HG03575 (cell line): ENCODE data around the gene GNAS-AS1.

ENCODE experiments used
- ATAC-seq: cut with Tn5 transposase; IDR thresholded peaks from one replicate; pipeline ENCODE4 v1.9.1; 2021; ENCODE audit not compliant: unreplicated experiment, insufficient number of reproducible peaks, low FRiP score; ENCODE audit errors: extremely low read depth

GNAS-AS1 gene

GRCh38 chr20:58818586-58819285, 32.0 kb downstream of the GNAS-AS1 start:
- ATAC-seq, result no peak

- ATAC-seq, result no peak
Observed at GRCh38 chr20:58817748-58818147, 33.0 kb downstream of the GNAS-AS1 start.

GRCh38 chr20:58816957-58817651, 33.6 kb downstream of the GNAS-AS1 start:
- ATAC-seq, result no peak

- ATAC-seq, result no peak
Observed at GRCh38 chr20:58816051-58816450, 34.7 kb downstream of the GNAS-AS1 start.

GRCh38 chr20:58815448-58815847, 35.3 kb downstream of the GNAS-AS1 start:
- ATAC-seq, result no peak

GRCh38 chr20:58813369-58813768, 37.3 kb downstream of the GNAS-AS1 start:
- no peak for ATAC-seq

- no peak for ATAC-seq
Observed at GRCh38 chr20:58811334-58811733, 39.4 kb downstream of the GNAS-AS1 start.

GRCh38 chr20:58810879-58811250, 39.8 kb downstream of the GNAS-AS1 start:
- ATAC-seq, result no peak

GRCh38 chr20:58810116-58810878, 40.4 kb downstream of the GNAS-AS1 start:
- ATAC-seq, result no peak

- no peak for ATAC-seq
Observed at GRCh38 chr20:58808271-58809046, 42.2 kb downstream of the GNAS-AS1 start.

GRCh38 chr20:58807801-58808200, 42.9 kb downstream of the GNAS-AS1 start:
- ATAC-seq, result no peak

GRCh38 chr20:58803533-58803932, 47.2 kb downstream of the GNAS-AS1 start:
- ATAC-seq, result no peak

- ATAC-seq, result no peak
Observed at GRCh38 chr20:58802061-58802460, 48.6 kb downstream of the GNAS-AS1 start.

- no peak for ATAC-seq
Observed at GRCh38 chr20:58800134-58800871, 50.4 kb downstream of the GNAS-AS1 start.

- no peak for ATAC-seq
Observed at GRCh38 chr20:58797371-58798338, 53.0 kb downstream of the GNAS-AS1 start.

- ATAC-seq, result no peak
Observed at GRCh38 chr20:58795923-58796245, 54.8 kb downstream of the GNAS-AS1 start.

GRCh38 chr20:58795181-58795922, 55.4 kb downstream of the GNAS-AS1 start:
- no peak for ATAC-seq
